ENCODE data around the gene FRMD8.

DNA sequence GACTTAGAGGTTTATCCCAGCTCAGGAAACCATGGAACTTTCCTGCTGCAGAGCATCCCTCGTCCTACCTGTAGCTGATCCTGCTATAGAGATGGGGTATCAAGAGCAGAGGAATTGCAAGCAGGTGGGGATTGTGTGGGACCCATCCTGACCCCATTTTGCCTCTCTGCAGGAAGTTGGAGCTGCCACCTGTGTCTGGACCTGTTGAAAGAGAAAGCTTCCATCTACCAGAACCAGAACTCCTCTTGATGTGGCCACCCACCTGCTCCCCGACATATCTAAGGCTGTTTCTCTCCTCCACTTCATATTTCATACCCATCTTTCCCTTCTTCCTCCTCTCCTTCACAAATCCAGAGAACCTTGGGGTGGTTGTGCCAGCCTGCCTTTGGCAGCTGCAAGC is 34.9 kb upstream of the FRMD8 start:
- TF ChIP-seq, protein P1, sequence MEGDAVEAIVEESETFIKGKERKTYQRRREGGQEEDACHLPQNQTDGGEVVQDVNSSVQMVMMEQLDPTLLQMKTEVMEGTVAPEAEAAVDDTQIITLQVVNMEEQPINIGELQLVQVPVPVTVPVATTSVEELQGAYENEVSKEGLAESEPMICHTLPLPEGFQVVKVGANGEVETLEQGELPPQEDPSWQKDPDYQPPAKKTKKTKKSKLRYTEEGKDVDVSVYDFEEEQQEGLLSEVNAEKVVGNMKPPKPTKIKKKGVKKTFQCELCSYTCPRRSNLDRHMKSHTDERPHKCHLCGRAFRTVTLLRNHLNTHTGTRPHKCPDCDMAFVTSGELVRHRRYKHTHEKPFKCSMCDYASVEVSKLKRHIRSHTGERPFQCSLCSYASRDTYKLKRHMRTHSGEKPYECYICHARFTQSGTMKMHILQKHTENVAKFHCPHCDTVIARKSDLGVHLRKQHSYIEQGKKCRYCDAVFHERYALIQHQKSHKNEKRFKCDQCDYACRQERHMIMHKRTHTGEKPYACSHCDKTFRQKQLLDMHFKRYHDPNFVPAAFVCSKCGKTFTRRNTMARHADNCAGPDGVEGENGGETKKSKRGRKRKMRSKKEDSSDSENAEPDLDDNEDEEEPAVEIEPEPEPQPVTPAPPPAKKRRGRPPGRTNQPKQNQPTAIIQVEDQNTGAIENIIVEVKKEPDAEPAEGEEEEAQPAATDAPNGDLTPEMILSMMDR (conservative IDR thresholded peaks at IDR 0.05 in 1 of 2, IDR thresholded peaks at IDR 0.05 in 1 of 2; ENCODE audit: low read depth in 1 of 2, low read length in 2 of 2): no peak
- TF ChIP-seq EZH2 (IDR thresholded peaks at IDR 0.05; ENCODE audit: low read length, missing control alignments): no peak

Data from fibroblast of lung (primary cell).